ENCODE results near the gene MOB4. TPM values are rescaled to one million over a fixed set of nuclear protein-coding genes. Genes with fewer than 3 reads are reported as not detected.

The MOB4 gene
- total RNA-seq, 6 donors from 2014 or later: 6.7 to 34.2 (median 17.9) TPM

- TF ChIP-seq POLR2A (IDR thresholded peaks at IDR 0.05): no peak
- no peak for TF ChIP-seq CTCF (IDR thresholded peaks at IDR 0.05)
- TF ChIP-seq EP300 (IDR thresholded peaks at IDR 0.05): no peak
- TF ChIP-seq POLR2AphosphoS5 (IDR thresholded peaks at IDR 0.05): no peak
- Histone ChIP-seq H3K9me3 (no peaks in the 10 kb centered on the region), H3K27me3 (no peaks in the 10 kb centered on the region), H3K27ac (peak overlapping the region; percentile 87 to 97 (median 92)), H3K4me1 (peaks cover 32 to 51% (median 41%) of the 10 kb centered on the region in 4 donors), H3K4me3 (peak overlapping the region; percentile 80 to 92 (median 82)), H3K36me3 (peaks cover 3 to 51% (median 22%) of the 10 kb centered on the region in 4 donors)
- 15 to 19% methylated on average over 12 to 14 of the region's 14 CpGs for WGBS, 2 donors
- DNase-seq (no peak), ATAC-seq (ENCODE audit: low FRiP score in 2 of 2) (no peak)
These were observed 17.5 kb upstream of the MOB4 start for GRCh38 chr2:197498235-197498936.

GRCh38 chr2:197498937-197499593 is 16.8 kb upstream of the MOB4 start:
- 0 to 3% methylated on average over 8 to 37 of the region's 46 CpGs for WGBS, 2 donors
- Histone ChIP-seq H3K27me3 (no peaks in the 10 kb centered on the region), H3K4me1 (peaks cover 32 to 51% (median 41%) of the 10 kb centered on the region in 4 donors), H3K27ac (peak overlapping the region; percentile 87 to 97 (median 92)), H3K4me3 (peak overlapping the region; percentile 80 to 92 (median 82)), H3K36me3 (peaks cover 3 to 51% (median 17%) of the 10 kb centered on the region in 4 donors), H3K9me3 (no peaks in the 10 kb centered on the region)
- TF ChIP-seq POLR2AphosphoS5 (IDR thresholded peaks at IDR 0.05) (no peak), POLR2A (IDR thresholded peaks at IDR 0.05) (peak in 1 of 4 donors; percentile 7)
- DNase-seq (peak; percentile 84 to 91), ATAC-seq (ENCODE audit: low FRiP score in 2 of 2) (peak; percentile 35 to 58)

GRCh38 chr2:197499594-197500502 is 16.0 kb upstream of the MOB4 start, which contains the start of the genes HSPD1 and HSPE1:
Gene HSPD1 (minus strand): TSS chr2:197499840. CDS start chr2:197498848, 992 bp downstream.
Gene HSPE1 (plus strand): TSS chr2:197500379. CDS start chr2:197500437, 58 bp downstream.
- H3K4me3 ChIP-seq: peak within 1 kb of the TSS; percentile 80 to 92 (median 82)
- peak; percentile 98 to 100 for ATAC-seq (ENCODE audit: low FRiP score in 2 of 2)
- peak in 3 of 4 donors; percentile 94 to 95 (median 94) for TF ChIP-seq POLR2A (IDR thresholded peaks at IDR 0.05)
- peak in 1 of 6 experiments; percentile 13 for TF ChIP-seq CTCF (IDR thresholded peaks at IDR 0.05)
- peak; percentile 92 to 97 for TF ChIP-seq POLR2AphosphoS5 (IDR thresholded peaks at IDR 0.05)
- TF ChIP-seq EP300 (IDR thresholded peaks at IDR 0.05): peak; percentile 29 to 92 (median 72)
- peaks cover 32 to 51% (median 41%) of the 10 kb centered on the region in 4 donors for H3K4me1 ChIP-seq
- no peaks in the 10 kb centered on the region for H3K27me3 ChIP-seq
- peak within 1 kb of the TSS; percentile 87 to 97 (median 92) for H3K27ac ChIP-seq
- 1 to 2% methylated on average over 11 to 68 of the region's 104 CpGs for WGBS, 2 donors
- peak; percentile 98 to 99 for DNase-seq
- no peaks in the 10 kb centered on the region for H3K9me3 ChIP-seq
- H3K36me3 ChIP-seq: peaks cover 0 to 51% (median 20%) of the 10 kb centered on the region in 4 donors

GRCh38 chr2:197500503-197501131 is 15.2 kb upstream of the MOB4 start:
- Histone ChIP-seq H3K27me3 (no peaks in the 10 kb centered on the region), H3K36me3 (peaks cover 0 to 46% (median 18%) of the 10 kb centered on the region in 4 donors), H3K4me1 (peaks cover 32 to 51% (median 40%) of the 10 kb centered on the region in 4 donors), H3K4me3 (peak overlapping the region; percentile 77 to 92 (median 82)), H3K27ac (peak overlapping the region; percentile 87 to 97 (median 92)), H3K9me3 (no peaks in the 10 kb centered on the region)
- DNase-seq (no peak), ATAC-seq (ENCODE audit: low FRiP score in 2 of 2) (peak in 1 of 2 donors; percentile 3)
- 0% methylated on average over 18 to 24 of the region's 30 CpGs for WGBS, 2 donors
- TF ChIP-seq CTCF (IDR thresholded peaks at IDR 0.05): peak in 1 of 6 experiments; percentile 7
- TF ChIP-seq POLR2A (IDR thresholded peaks at IDR 0.05): no peak

Data from upper lobe of left lung (tissue), 6 donors.